Measurements from ENCODE around the gene SCIMP.

The SCIMP gene

DNA sequence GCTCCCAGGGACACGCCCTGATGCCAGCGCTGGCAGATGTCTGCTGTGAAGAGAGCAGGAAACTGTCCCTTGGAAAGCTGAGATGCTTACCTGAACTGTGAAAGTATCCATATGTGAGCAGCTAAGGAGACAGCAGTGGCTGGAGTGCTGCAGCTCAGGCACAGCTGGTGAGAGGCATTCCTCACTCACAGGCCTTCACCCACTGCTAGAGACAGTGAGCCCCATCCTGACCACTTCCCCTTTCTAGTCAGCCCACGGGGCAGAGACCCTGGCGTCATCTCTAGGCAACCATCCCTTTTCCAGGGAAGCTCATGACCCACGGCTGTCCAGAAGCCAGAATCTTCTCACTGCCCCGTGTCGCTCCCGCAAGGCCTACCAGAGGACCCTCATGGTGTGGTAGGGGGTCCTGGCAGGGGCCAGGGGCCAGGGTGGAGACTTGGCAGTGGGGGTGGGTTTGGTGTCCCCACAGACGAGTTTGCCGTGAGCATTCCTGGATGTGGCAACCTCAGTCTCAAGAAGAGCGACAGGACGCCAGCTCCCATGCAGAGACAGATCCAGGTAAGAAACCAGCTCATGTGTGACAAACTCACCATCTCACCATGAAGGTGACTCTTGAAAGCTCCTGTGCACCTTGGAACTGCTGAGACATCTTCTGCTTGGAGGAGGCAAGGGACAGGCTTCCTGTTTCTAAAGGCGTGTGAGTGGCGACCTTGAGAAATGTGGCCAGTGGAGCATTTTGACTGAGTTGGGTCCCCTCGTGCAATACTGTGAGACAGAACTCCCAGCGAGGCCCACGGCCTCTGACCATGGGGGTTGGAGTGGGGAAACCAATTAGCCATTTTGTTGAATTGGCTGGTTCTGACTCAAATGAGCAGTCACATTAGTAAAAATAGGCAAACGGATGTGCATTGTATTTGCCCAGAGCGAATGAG lies at the start of gene SCIMP:
Gene SCIMP (minus strand): TSS at position 216 of the 932 bp plus-strand sequence. CDS start 105 bp downstream, at position 111.
- no peak for DNase-seq (ENCODE audit: low read depth, low spot score)
- in situ Hi-C loops (cut with HindIII; ENCODE audit: low sequenced_read_pairs) = no loop called here
- H3K4me3 ChIP-seq (ENCODE audit: low read depth, low read length) = no peak within 1 kb of the TSS
- TF ChIP-seq, protein P1, sequence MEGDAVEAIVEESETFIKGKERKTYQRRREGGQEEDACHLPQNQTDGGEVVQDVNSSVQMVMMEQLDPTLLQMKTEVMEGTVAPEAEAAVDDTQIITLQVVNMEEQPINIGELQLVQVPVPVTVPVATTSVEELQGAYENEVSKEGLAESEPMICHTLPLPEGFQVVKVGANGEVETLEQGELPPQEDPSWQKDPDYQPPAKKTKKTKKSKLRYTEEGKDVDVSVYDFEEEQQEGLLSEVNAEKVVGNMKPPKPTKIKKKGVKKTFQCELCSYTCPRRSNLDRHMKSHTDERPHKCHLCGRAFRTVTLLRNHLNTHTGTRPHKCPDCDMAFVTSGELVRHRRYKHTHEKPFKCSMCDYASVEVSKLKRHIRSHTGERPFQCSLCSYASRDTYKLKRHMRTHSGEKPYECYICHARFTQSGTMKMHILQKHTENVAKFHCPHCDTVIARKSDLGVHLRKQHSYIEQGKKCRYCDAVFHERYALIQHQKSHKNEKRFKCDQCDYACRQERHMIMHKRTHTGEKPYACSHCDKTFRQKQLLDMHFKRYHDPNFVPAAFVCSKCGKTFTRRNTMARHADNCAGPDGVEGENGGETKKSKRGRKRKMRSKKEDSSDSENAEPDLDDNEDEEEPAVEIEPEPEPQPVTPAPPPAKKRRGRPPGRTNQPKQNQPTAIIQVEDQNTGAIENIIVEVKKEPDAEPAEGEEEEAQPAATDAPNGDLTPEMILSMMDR (IDR thresholded peaks at IDR 0.05; ENCODE audit: low read depth, low read length) = no peak

DNA sequence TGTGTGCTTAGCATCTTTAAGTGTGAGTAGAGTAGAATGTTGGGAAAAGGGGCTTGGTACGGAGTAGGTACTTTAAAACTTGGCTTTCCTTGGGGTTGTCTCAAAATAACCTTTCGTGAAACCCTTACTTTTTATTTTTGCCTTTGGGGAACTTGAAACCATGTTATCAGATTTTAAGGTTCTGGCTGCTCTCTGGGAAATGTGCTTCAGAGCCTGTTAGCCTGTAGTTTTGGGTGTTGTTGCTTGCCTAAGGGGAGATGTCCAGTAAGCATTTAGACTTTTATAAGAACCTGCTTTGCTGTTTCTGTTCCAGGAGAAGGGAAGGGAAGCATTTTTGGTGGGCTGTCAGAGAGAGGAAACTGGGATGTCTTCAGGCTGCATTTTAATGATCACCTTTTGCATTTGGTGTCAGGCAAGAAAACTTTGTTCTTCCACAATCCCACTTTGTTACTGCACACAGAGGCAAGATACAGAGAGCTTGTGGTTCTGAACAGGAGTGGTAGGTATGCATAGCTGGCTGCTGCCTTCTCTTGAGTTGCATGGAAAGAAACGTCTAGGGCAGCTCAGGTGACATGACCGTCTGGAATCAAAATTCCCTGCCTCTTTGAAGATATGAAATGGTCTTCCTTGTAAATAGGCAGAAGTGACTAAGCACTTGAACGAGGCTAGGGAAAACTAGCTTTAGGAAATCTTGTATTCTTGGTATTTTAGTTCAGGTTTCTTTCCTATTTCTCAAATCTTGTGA lies 49.1 kb upstream of the SCIMP start:
- peak overlapping the region; percentile 63 for H3K4me3 ChIP-seq (ENCODE audit: low read depth, low read length)
- in situ Hi-C loops (cut with HindIII; ENCODE audit: low sequenced_read_pairs) = no loop called here
- TF ChIP-seq, protein P1 (IDR thresholded peaks at IDR 0.05; ENCODE audit: low read depth, low read length) = no peak
- peak; percentile 29 for DNase-seq (ENCODE audit: low read depth, low spot score)

DNA sequence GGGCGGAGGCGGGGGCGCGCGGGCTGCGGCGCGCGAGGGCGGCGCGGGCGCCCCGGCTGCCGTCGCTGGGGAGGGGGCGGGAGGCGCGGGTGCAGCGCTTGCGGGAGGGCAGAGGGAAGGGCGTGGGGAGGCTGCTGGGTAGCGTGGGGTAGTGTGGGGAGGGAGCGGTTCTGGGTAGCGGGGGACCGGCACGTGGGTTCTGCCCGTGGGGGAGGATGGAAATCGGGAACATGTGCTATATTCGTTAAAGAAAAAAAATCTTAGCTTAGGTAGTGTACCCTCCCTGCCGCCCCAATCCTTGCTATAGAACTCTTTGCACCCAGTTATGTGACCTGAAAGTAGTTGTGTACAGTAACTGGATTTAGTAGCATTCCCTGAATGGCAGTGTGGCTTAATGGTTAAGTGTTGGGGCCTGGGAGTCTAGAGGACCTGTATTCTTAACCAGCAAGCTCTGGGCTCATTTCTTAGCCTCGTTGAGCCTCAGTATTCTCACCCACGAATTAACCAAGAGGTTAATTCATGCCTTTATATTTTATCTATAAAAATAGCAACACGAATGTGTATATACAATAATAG lies 48.1 kb upstream of the SCIMP start:
- in situ Hi-C loops (cut with HindIII; ENCODE audit: low sequenced_read_pairs) = no loop called here
- DNase-seq (ENCODE audit: low read depth, low spot score) = peak; percentile 29
- peak overlapping the region; percentile 63 for H3K4me3 ChIP-seq (ENCODE audit: low read depth, low read length)
- TF ChIP-seq, protein P1 (IDR thresholded peaks at IDR 0.05; ENCODE audit: low read depth, low read length) = no peak

DNA sequence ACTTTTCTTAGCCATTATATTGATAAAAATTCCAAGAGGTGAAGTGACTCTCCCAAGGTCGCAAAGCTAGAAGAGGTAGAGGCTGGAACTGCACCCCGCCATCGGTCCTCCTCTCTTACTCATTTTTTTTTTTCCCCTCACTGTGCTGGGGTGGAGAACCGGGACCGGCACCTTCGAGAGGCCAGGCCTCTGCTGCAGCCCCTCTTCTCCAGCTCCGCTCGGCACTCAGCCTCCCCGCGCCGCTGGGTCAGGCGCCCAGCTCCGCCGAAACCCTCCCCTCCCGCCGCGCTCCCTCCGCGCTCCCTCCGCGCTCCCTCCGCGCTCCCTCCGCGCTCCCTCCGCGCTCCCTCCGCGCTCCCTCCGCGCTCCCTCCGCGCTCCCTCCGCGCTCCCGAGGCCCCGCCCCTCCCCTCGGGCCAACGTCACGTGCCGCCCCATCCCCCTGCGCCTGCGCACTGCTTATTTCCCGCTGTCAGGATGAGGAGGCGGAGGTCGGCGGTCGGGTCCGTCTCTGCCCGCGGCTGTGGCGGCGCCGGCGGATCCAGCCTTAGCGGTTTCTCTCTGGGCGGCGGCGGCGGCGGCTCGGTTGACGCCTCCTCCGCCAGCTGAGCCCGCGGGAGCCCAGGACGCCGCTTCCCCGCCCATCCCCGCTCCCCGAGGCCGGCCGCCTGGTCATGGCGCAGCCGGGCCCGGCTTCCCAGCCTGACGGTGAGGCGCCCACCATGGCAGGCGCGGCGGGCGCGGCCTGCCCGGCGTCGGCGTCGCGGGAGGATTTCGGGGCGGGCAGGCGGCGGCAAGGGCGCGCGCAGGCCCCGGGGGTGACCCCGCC lies 47.4 kb upstream of the SCIMP start, which contains the start of gene RABEP1:
Gene RABEP1 (plus strand): TSS at position 471 of the 828 bp plus-strand sequence. CDS start 203 bp downstream, at position 674.
- TF ChIP-seq, protein P1 (IDR thresholded peaks at IDR 0.05; ENCODE audit: low read depth, low read length) = no peak
- peak within 1 kb of the TSS; percentile 63 for H3K4me3 ChIP-seq (ENCODE audit: low read depth, low read length)
- in situ Hi-C loops (cut with HindIII; ENCODE audit: low sequenced_read_pairs) = no loop called here
- peak; percentile 92 for DNase-seq (ENCODE audit: low read depth, low spot score)

DNA sequence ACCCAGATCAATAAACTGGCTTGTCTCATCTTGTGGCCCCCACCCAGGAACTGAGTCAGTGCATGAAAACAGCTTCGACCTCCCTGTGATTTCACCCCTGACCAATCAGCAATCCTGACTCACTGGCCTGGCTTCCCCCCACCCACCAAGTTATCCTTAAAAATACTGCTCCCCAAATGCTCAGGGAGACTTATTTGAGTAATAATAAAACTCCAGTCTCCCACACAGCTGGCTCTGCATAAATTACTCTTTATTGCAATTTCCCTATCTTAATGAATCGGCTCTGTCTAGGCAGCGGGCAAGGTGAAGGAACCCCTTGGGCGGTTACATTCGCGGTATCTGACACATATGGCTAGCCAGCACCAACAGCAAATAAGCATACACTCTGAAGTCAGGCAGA lies 37.7 kb upstream of the SCIMP start:
- in situ Hi-C loops (cut with HindIII; ENCODE audit: low sequenced_read_pairs) = no loop called here
- no peak for DNase-seq (ENCODE audit: low read depth, low spot score)
- H3K4me3 ChIP-seq (ENCODE audit: low read depth, low read length) = no peak overlapping the region
- TF ChIP-seq, protein P1 (IDR thresholded peaks at IDR 0.05; ENCODE audit: low read depth, low read length) = no peak
